ENCODE measurements around the gene RSRC1.

GRCh38 chr3:158489181-158489580 is 379.3 kb downstream of the RSRC1 start:
- TF ChIP-seq CTCF (IDR thresholded peaks at IDR 0.05; ENCODE audit: poor library complexity), result no peak
- TF ChIP-seq EZH2 (IDR thresholded peaks at IDR 0.05; ENCODE audit: borderline replicate concordance), result no peak
- no peak for TF ChIP-seq EZH2phosphoT487 (IDR thresholded peaks at IDR 0.05; ENCODE audit: low read depth, severe bottlenecking, unreplicated experiment)

Data from hepatocyte (in vitro differentiated cells).